Smooth muscle cell of the brain vasculature (primary cell): ENCODE results near the gene PTPRA.

ENCODE experiments used
- DNase-seq: peaks from one replicate; pipeline ENCODE4 v3.0.0-alpha.2; 2012; ENCODE audit warnings: low read depth, low spot score

PTPRA gene

DNA sequence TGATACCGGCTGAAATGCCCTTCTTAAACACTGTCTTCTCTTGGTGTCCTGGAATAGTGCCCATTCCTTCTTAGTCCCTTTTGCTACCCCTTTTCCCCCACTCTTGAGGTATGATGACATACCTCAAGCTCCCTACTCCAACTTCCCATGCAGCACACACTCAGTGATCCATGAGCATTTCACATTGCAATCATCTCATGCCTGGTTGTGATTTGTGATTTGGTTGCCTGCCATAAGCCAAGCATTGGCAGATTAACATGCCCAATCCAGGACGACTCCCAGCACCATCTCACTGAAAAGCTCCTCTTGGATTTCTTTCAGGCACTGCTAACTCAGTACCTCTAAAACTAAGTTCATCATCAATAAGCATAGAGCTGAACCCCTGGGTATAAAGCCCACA is 14.7 kb upstream of the PTPRA start:
- DNase-seq, result no peak

DNA sequence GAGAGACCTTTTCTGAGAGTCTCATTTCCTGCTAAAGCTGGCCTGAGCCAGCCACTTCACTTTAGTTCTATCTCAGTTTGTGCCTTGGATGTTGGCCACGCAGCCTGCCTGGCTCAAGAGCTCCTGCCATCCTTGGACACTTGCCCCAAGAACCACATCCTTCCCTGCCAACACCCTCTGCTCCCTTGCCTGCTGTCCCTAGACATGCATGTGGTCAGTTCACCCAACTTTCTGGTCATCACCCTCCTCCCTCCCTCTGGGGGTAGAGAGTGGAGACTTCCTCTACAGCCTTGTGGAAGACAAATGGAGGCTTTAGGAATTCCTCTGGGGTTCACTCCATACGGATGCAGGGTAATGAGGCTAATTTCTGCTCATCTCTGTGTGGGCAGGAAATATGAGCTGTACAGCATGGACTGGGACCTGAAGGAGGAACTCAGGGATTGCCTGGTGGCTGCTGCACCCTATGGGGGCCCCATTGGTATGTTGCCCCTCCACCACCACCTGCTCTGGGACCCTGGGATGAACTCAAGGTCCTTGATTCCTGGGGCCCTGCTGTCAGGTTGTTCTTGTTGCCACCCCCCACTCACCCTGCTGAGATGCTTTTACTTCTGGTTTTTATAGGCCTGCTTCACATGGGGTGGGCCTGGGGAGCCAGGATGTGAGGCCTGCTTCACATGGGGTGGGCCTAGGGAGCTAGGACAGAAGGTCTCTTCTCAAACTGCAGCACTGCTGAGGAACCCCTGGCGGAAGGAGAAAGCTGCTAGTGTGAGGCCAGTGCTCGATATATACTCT is 13.8 kb upstream of the PTPRA start:
- no peak for DNase-seq

DNA sequence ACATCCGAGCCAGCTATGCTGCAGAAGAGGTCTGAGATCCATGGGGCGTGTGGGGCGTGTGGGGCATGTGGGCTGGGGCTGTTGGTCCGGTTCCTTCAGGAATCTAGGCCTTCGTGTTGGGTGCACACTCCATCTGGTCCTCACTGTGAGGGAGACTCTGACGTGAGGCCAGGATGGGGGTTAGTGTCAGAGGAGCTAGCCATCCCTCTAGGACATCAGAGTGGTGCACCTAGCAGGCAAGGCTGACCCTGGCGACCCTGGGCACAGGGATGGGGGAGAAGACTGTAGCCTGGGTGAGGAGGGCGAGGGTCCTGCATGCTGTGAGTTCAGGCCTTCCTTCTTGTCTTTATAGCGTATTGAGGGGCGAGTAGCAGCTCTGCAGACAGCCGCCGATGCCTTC is 8.7 kb upstream of the PTPRA start:
- DNase-seq, result no peak

DNA sequence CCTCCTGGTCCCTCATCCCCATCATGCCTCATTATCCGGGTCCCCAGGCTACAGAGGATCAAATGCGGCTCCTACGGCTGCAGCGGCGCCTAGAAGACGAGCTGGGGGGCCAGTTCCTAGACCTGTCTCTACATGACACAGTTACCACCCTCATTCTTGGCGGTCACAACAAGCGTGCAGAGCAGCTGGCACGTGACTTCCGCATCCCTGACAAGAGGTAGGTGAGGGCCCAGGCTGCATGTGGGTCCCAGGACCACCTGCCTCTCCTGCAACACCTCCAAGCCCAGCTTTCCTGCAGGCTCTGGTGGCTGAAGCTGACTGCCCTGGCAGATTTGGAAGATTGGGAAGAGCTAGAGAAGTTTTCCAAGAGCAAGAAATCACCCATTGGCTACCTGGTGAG is 8.2 kb upstream of the PTPRA start:
- no peak for DNase-seq

DNA sequence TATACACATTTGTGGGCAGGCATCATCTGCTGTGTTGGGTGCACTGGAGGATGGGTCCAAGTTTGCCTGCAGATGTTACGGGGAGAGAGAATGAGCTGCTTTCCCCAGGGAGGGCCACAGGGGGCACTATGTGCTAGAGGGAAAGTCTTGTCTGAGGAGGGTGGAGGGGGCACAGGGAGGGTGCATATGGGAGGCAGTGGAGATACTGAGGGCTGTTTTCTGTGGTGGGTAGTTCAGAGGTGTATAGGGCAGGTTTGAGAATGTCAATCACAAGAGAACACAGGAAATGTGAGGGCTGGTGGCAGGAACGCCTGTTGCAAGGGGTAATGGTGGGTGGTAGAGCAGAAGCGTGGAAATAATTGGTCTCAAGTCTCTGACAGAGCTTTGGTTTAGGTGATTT is 7.7 kb upstream of the PTPRA start:
- no peak for DNase-seq

DNA sequence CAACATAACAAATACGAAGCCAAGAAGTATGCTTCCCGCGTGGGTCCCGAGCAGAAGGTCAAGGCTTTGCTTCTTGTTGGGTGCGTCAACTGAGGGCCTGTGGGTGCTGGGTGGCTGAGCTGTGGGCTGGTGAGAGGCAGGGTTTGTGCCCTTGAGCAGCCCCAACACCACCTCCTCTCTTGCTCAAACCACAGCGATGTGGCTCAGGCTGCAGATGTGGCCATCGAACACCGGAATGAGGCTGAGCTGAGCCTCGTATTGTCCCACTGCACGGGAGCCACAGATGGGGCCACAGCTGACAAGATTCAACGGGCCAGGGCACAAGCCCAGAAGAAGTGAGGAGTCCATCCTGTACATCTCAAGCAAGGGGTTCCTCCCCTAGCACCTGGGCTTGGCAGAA is 7.0 kb upstream of the PTPRA start:
- DNase-seq, result no peak

DNA sequence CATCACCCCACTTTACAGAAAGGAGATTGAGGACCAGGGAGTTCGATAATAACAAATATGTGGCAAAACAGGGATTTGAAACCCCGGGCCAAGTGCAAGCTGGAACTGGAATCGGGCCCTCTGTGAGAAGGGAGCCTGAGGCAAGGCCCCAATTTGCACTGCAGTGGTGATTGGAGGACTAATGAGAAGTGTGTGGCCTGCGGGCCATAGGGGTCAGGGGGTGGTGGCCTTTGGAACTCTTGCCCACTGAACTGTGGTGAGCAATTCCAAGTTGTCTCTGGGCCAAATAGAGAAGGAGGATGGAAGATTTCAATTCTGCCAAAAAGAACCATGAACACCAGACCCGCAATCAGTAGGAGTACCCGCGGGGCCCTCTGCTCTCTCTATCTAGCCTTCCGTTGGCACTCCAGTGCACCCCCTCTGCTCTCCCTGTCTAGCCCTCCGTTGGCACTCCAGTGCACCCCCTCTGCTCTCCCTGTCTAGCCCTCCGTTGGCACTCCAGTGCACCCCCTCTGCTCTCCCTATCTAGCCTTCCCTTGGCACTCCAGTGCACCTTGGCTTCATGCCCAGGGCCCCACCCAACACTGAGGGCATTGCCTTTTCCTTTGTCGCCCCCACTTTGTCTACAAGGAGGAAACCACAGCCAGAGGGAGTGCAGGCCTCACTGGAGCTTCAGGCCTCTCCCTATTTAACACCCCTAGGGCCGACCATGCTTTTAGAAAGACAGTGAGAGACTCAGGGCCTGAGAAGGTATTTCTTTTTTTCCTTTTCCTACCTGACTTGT is 6.0 kb upstream of the PTPRA start:
- DNase-seq, result no peak

DNA sequence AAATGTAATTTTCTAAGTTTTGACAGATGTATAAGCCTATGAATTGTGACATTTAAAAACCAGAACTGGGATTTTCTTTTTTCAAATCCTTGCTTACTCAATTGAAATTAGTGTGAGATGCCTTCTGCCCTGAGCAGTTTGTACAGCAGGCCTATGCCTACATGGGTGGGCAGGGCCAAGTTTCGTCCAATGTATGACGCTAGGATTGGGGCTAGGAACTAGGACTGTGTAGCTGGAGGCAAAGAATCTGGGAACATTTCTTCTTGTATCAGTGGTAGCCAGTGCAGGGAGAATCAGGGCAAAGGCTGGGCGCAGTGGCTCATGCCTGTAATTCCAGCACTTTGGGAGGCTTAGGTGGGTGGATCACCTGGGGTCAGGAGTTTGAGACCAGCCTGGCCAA is 3.9 kb upstream of the PTPRA start:
- DNase-seq, result no peak

DNA sequence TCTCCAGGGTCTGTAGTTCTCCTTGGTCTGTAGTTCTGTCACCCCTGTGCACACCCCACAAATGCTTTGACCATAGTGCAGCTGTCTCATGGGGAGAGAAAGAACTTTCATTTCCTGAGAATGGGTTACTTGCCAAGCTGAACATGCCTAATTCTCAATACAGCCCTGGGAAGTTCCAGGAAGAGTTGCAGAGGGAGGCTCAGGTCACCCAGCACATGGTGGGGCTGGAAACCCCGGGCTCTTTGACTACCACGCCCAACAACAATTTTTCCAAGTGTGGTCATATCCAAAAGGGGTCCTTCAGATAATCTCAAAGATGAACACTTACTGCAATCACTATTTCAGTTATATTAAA is 2.2 kb upstream of the PTPRA start:
- no peak for DNase-seq

DNA sequence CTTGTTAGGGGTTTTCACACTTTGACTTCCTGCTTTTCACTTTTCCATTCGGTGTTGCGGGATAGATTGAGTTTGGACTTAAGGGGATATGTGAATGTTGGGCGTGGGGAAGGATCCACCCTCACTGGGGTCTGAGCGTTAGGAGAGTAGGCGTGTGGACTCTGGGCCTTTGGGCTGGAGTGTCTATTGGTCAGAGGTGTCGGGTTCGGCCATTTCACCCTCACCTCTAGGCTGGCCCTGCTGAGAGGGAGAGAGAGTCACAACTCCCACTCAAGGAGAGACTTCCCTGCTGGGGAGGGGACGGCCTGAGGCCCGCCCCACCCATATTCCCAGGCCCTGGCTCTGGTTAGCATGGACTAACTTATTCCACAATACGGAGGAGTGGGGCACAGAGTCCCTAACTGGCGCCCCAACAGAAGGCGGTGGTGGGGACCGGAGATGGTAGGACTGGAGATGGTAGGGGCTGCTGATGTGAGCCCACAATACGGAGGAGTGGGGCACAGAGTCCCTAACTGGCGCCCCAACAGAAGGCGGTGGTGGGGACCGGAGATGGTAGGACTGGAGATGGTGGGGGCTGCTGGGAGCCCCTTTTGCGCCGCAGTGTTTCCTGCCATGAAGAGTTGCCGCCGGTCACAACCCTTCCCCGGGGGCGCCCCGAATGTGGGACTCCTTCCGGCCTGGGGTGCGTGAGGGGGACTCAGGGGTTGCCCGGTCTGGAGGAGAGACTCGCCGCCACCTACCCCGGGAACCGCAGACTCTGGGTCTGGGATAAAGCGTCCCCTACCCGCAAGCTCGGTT is 1.4 kb upstream of the PTPRA start:
- DNase-seq, result no peak

DNA sequence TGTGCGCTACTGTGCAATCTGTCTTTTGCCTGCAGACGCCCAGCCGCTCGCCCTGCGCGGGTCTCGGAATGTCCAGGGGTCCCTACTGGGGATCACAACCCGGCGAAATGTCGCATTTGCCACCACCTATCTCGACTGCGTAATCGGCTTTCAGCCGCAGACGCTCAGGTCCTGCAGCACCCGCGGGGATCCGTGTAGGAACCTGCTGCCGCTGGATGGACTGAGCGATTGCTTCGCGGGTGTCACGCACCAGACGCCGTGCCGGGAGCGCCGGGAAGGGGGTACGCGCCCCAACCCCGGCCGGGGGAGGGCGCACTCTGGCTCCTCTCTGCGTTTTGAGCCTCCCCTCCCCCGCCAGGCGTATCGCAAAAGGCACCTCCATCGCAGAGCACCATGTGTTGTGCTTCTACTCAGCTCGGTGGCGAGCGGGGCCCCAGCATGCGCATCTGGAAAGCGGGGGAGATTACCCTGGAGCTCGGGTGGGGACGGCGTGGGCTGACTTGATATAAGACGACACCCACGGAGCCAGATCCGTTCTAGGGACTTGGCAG is 747 bp upstream of the PTPRA start:
- no peak for DNase-seq

DNA sequence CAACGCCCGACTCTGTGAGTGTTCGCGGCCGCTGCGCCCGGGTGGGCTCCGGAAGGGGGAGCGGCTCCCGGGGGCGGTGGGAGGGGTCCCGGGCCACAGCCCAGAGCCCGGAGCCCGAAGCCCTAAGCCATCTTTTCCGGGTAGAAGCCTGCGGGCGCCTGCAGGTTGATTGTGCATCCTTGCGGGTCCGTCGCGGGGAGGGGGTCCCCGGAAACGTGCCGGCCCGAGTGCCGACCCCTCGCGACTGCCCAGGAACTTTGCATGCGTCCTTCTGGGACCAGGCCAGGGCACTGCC is 413 bp downstream of the PTPRA start:
- DNase-seq, result no peak

DNA sequence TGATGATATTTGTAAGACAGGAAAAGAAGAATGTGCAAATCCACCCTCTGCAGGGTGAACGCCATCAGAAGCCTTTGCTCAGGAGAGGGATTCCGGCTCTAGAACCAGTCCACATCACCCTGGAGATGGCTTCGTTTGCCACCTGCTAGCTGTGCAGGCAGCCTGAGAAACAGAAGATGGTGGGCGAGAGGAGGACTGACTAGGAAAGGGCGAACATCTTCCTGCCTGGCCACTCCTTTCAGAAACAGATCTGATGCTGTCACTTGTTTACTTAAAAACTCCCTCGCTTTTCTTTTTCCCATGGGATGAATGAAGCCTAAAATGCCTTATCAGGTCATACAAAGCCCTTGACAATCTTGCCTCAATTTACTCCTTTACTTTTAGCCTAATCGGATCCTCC is 1.2 kb downstream of the PTPRA start:
- DNase-seq, result no peak

DNA sequence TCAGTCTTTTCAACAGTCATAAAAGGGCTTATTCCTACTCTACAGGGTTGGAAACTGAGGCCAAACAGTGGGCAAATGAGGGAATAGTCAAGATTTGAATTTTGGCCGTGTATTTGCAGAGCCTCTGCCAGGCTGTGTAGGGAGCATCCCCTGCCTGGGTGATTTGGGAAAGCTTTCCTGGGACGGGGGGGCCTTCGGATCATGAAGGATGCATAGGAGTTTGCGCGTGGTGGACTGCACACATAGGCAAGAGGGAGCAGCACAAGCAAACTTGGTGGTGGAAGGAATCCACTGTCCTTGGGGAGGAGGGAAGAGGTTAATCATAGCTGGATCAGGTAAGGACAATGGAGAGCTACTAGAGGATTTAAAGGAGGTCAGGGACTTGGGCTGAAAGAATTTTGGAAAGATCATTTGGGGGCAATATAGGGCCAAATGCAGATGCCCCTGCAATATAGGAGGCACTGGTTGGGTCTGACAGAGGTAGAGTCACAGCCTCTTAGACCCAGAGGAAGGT is 2.5 kb downstream of the PTPRA start:
- DNase-seq, result no peak

DNA sequence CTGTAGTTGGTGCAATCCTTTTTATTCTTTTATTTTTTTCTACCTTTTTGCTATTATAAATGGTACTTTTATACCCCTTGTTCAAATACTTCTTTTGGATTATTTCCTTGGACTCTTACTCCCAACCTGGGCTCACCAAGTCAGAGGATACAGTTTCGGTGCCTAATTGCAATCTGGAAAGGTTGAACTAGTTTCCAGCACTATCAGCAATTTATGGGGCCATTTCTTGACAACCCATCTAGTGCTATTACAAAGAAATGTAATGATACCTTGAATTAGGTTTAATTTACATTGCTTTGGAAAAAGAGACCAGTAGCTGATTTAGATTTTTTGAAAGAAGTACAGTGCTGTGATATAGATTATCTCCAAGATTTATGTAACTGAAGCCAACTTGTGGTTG is 5.2 kb downstream of the PTPRA start:
- DNase-seq, result no peak

DNA sequence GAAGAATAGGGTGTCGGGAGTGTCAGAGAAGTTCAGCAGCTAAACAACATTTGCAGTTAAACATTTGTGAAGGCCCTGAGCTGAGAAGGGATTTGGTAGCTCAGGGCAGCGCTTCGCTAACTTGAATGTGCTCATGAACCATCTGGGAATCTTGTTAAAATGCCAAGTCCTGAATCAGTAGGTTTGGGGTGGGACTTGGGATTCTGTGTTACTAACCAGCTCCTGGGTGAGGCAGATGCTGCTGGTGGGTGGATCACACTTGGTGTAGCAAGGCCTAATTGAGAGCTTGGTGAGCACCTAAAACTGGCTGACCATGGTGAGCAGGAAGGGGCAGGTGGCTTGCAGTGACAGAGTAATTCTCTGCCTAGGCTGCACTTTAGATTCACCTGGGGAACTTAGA is 5.9 kb downstream of the PTPRA start:
- DNase-seq, result no peak

DNA sequence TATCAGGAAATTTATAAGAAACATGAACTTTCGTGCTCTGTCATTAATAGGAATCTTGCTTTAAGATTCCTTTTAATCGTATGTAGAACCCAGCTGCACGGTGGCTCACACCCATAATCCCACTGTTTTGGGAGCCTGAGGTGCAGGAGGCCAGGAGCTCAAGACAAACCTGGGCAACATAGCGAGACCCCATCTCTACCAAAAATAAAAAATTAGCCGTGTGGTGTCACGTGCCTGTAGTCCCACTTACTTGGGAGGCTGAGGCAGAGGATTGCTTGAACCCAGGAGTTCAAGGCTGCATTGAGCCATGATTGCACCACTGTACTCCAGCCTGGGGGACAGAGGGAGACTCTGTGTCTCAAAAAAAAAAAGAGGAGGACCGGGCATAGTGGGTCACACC is 7.4 kb downstream of the PTPRA start:
- no peak for DNase-seq

DNA sequence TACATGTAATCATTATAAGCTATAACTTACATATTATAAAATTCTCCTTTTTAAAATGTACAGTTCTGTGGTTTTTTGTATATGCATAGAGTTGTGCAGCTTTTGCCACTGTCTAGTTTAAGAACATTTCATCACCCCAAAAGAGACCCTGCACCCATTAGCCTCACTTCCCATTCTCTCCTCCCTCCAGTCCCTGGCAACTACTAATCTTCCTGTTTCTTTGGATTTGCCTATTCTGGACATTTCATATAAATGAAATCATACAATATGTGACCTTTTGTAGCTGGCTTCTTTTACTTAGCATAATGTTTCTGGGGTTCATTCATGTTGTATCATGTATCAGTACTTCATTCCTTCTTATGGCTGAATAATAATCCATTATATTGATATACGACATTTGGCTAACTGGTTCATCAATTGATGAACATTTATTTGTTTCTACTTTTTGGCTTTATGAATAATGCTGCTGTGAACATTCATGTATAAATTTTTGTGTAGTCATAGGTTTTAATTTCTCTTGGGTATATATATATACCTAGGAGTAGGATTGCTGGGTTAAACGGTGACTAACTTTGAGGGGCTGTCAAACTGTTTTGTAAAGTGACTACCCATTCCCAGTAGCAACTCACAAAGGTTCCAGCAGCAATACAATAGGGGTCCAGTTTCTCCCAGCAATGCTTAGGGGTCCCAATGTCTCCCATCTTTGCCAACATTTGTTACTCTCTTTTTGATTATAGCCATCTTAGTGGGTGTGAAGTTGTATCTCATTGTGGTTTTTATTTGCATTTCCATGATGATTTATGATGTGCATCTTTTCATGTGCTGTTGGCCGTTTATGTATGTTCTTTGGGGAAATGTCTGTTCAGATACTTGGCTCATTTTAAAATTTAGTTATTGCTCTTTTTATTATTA is 10.7 kb downstream of the PTPRA start:
- no peak for DNase-seq

DNA sequence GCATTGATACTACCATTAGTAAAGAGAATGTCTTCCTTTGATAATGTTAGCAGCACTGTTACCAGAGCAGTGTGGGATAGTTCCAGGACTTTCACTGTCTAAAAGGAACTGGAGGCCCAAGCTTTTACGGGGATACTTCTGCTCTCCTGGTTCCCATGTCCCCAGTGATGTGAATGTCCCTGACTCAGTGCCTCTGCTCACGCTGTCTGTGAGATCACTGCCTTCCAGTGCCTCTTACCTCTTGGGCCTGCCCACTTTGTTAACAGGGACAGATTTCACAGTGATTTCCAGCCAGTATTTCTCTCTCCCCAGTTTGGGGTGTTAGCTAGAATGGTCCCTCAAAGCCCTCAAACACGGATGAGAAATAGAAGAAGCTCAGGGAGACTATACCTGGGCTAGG is 14.4 kb downstream of the PTPRA start:
- no peak for DNase-seq

DNA sequence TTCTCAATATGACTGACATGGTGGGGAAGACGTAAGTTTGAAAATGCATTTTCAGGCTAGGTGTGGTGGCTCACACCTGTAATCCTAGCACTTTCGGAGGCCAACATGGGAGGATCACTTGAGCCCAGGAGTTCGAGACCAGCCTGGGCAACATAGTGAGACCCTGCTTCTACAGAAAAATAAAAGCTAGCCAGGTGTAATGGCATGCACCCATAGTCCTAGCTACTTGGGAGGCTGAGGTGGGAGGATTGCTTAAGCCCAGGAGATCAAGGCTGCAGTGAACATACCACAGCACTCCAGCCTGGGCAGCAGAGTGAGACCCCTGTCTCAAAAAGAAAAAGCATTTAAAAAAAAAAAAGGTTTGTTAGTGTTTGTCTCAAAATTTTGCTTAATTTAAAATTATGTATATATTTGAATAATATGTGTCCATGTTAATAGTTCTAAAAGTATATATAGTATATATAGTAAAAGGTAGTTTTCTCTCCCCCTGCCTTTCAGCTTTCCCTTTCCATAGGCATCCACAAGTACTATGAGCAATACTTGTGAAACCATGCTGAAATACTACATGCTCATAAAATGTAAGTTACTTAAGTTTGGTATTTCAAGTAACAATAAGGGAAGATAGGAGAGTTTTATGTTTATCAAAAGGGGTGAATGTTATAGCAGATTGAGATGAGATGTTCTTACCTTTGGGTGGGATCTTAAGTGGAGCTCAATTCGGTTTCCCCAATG is 15.1 kb downstream of the PTPRA start:
- DNase-seq, result no peak

DNA sequence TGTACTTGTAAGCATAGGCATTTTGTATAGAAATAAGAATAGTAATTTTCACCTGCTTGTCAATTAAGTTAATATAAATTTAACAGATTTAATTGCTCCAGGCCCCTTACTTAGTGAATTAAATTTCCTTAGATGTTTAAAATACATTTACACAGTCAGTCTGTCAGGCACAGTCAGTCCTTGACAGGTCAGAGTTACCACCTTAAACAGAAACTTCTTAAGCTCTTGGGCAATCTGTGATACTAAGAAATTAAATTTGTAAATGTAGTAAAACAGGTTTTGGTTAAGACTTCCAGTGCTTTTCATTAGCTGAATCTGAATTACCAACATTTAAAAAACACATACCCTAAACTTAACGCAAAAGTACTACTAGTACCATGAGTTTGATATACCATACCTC is 15.9 kb downstream of the PTPRA start:
- DNase-seq, result no peak
